HTERT RPE-1 (cell line): ENCODE measurements around the gene RPTOR.

Experiments
- in situ Hi-C: fragments of 300-500 bp; cut with MboI; formaldehyde crosslinking; loops from 4 replicates; pipeline ENCODE4 v1.14.3; 2020; ENCODE audit warnings: low sequenced_read_pairs

Gene RPTOR

GRCh38 chr17:80913928-80914821 lies 369.5 kb downstream of the RPTOR start:
- in situ Hi-C loops = no loop called here

GRCh38 chr17:80916246-80916645 lies 371.6 kb downstream of the RPTOR start:
- in situ Hi-C loops = no loop called here

GRCh38 chr17:80917716-80918560 lies 373.3 kb downstream of the RPTOR start:
- in situ Hi-C loops = no loop called here

GRCh38 chr17:80918731-80919130 lies 374.1 kb downstream of the RPTOR start:
- in situ Hi-C loops = no loop called here

- in situ Hi-C loops = no loop called here
Observed at GRCh38 chr17:80919331-80920311, 375.0 kb downstream of the RPTOR start.

GRCh38 chr17:80920441-80920840 lies 375.8 kb downstream of the RPTOR start:
- in situ Hi-C loops = no loop called here

- in situ Hi-C loops = no loop called here
Observed at GRCh38 chr17:80921159-80921558, 376.5 kb downstream of the RPTOR start.

- in situ Hi-C loops = no loop called here
Observed at GRCh38 chr17:80921741-80922579, 377.3 kb downstream of the RPTOR start.

- in situ Hi-C loops = no loop called here
Observed at GRCh38 chr17:80922580-80923160, 378.0 kb downstream of the RPTOR start.

- in situ Hi-C loops = no loop called here
Observed at GRCh38 chr17:80923211-80924110, 378.8 kb downstream of the RPTOR start.

- in situ Hi-C loops = no loop called here
Observed at GRCh38 chr17:80924111-80924806, 379.6 kb downstream of the RPTOR start.

GRCh38 chr17:80924807-80925610 lies 380.4 kb downstream of the RPTOR start:
- in situ Hi-C loops = no loop called here

GRCh38 chr17:80925688-80926335 lies 381.2 kb downstream of the RPTOR start:
- in situ Hi-C loops = no loop called here

GRCh38 chr17:80926591-80927250 lies 382.1 kb downstream of the RPTOR start:
- in situ Hi-C loops = no loop called here

- in situ Hi-C loops = no loop called here
Observed at GRCh38 chr17:80927791-80928216, 383.2 kb downstream of the RPTOR start.

GRCh38 chr17:80929449-80929848 lies 384.8 kb downstream of the RPTOR start:
- in situ Hi-C loops = no loop called here
